NK-92 (cell line): ENCODE measurements around the gene CENPP.

Source experiments
- DNase-seq: peaks from one replicate; lab custom pipeline; 2025; ENCODE audit not compliant: unreplicated experiment; lab: John Stamatoyannopoulos, UW

Gene CENPP

GRCh38 chr9:92634712-92635605 lies 309.2 kb downstream of the CENPP start:
- DNase-seq, result no peak

- DNase-seq, result no peak
These were observed 310.0 kb downstream of the CENPP start for GRCh38 chr9:92635760-92636159.

- DNase-seq, result no peak
These were observed 310.9 kb downstream of the CENPP start for GRCh38 chr9:92636627-92637026.

GRCh38 chr9:92637326-92637725 lies 311.6 kb downstream of the CENPP start:
- DNase-seq, result no peak

GRCh38 chr9:92637886-92638620 lies 312.3 kb downstream of the CENPP start:
- DNase-seq, result no peak

- DNase-seq, result no peak
These were observed 312.9 kb downstream of the CENPP start for GRCh38 chr9:92638621-92639101.

- DNase-seq, result no peak
These were observed 313.4 kb downstream of the CENPP start for GRCh38 chr9:92639124-92639523.

- DNase-seq, result no peak
These were observed 314.1 kb downstream of the CENPP start for GRCh38 chr9:92639791-92640271.

GRCh38 chr9:92640398-92641091 lies 314.8 kb downstream of the CENPP start:
- DNase-seq, result no peak

- DNase-seq, result no peak
These were observed 315.5 kb downstream of the CENPP start for GRCh38 chr9:92641092-92641809.

GRCh38 chr9:92642041-92642451 lies 316.3 kb downstream of the CENPP start:
- no peak for DNase-seq

GRCh38 chr9:92642564-92642963 lies 316.8 kb downstream of the CENPP start:
- no peak for DNase-seq

GRCh38 chr9:92644278-92644677 lies 318.5 kb downstream of the CENPP start:
- no peak for DNase-seq

GRCh38 chr9:92645041-92645440 lies 319.3 kb downstream of the CENPP start:
- DNase-seq, result no peak

GRCh38 chr9:92647671-92648473 lies 322.1 kb downstream of the CENPP start:
- DNase-seq, result no peak

GRCh38 chr9:92648474-92648971 lies 322.8 kb downstream of the CENPP start:
- no peak for DNase-seq

GRCh38 chr9:92649007-92649406 lies 323.3 kb downstream of the CENPP start:
- DNase-seq, result no peak

- DNase-seq, result no peak
These were observed 324.5 kb downstream of the CENPP start for GRCh38 chr9:92650296-92650695.

GRCh38 chr9:92650839-92651621 lies 325.3 kb downstream of the CENPP start:
- DNase-seq, result no peak
